AG09309 (cell line): ENCODE measurements around the gene MICAL2.

ENCODE experiments used
- DNase-seq: peaks from one replicate; pipeline ENCODE4 v3.0.0-alpha.2; 2010; ENCODE audit warnings: low read depth
- H3K4me3 ChIP-seq: 2 replicates; pipeline ENCODE4 v1.5.1; 2011; ENCODE audit warnings: mild to moderate bottlenecking, low read depth, low read length, moderate library complexity; ENCODE audit not compliant: control insufficient read depth
- TF ChIP-seq, protein P1 (sequence below): IDR thresholded peaks from 2 replicates; pipeline ENCODE4 v1.5.1; 2011; ENCODE audit warnings: mild to moderate bottlenecking, low read depth, low read length, inconsistent platforms; ENCODE audit not compliant: insufficient read depth, control insufficient read depth; ENCODE audit errors: missing control alignments

The MICAL2 gene

DNA sequence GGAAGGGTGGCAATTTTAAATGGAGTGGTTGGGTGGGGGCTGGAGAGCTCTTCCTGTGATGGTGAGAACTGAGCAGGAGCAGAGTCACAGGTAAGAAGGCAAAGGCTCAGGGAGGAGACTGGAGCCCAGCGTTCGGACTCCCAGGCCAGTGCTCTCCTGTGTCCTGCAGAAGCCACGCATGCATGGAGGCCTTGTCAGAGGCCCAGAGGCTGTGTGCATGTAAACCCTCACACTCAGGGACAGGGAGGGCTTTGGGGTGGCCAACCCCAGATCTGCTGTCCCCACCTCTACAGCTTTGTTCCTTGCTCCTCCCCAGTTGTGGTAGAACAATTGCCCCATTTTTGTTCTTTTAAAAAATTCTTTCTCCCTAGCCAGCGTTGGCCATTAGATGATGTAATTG lies 136.6 kb downstream of the MICAL2 start:
- no peak for DNase-seq
- TF ChIP-seq, protein P1, sequence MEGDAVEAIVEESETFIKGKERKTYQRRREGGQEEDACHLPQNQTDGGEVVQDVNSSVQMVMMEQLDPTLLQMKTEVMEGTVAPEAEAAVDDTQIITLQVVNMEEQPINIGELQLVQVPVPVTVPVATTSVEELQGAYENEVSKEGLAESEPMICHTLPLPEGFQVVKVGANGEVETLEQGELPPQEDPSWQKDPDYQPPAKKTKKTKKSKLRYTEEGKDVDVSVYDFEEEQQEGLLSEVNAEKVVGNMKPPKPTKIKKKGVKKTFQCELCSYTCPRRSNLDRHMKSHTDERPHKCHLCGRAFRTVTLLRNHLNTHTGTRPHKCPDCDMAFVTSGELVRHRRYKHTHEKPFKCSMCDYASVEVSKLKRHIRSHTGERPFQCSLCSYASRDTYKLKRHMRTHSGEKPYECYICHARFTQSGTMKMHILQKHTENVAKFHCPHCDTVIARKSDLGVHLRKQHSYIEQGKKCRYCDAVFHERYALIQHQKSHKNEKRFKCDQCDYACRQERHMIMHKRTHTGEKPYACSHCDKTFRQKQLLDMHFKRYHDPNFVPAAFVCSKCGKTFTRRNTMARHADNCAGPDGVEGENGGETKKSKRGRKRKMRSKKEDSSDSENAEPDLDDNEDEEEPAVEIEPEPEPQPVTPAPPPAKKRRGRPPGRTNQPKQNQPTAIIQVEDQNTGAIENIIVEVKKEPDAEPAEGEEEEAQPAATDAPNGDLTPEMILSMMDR = no peak
- no peak overlapping the region for H3K4me3 ChIP-seq

DNA sequence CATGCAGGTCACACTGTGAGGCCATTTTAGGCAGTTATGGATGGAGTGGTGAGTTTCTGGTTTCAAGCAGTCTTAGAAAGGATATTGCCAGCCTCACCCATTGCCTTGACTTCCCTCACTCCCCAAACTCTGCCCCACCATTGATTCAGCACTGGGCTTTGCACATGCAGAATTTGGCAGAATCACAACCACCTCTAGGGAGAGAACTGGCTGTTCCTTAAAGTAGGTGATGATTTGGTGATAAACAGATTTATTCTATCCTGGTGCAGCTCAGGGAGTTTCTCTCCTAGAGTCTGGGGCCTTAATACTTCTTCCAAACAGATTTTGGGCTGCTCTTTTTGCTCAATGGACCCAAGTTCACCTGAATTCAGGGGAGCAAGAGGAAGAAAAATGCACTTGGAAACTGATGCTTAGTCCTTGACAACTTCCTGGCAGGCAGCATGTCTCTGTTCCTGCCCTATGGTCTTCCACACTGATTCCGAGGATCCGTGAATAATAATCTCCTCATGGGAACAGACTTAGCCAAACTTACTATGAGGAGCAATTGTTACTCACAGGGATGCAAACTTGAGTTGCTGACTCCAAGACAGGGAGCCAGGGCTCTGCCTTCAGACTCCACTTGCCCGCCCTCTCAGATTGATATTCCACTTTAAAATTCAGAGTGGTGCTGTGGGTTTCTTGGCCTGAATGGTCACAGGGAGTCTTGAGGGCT lies 137.3 kb downstream of the MICAL2 start:
- no peak overlapping the region for H3K4me3 ChIP-seq
- no peak for DNase-seq
- TF ChIP-seq, protein P1 = no peak

DNA sequence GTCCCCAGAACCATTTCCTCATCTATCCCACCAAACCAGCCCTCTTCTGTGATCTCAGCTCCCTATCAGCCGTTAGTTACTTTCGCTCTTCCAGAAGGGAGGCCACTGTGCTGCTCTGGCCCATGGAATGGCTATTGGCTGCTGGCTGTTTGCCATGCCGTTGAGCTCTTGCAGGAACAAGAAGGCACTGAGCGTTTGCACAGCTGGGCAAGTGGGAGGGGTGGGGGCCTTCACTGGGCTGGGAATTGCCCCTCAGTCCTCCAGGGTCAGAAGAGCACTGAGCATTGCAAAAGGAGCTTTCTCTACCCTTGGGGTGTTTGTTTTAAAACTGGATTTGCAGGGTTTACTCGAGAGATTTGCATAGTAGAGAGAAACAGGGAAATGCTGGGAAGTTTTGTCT lies 137.9 kb downstream of the MICAL2 start:
- DNase-seq = no peak
- TF ChIP-seq, protein P1 = no peak
- no peak overlapping the region for H3K4me3 ChIP-seq

DNA sequence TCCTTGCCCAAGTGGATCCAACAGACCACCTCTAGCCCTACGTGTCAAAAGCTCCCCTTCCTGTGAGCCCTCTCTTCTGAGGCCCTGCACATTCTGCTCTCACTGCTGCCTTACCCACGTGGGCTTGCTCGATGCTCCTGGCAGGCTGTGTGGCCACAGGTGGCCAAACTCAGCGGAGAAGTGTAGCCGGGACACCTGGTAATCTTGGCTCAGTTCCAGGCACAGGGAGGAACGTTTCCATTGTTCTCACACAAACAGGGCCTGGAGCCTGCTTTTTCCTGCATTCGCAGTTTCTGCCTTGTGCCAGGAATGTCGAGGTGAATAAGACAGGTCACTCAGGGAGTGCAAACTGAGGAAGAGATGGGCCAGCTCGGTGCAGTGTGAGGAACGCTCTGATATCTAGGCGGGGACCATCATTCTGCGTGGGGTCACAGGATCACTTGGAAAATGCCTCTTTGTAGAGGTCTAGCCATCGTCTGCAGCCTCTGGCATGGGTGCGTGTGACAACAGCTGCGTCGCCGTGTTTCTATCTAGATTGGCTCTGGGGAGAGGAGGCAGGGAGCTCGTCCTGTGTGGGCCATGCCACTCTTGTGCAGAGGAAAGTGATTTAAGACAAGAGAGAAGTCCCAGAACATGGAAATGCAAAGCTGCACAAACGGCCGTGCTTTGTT lies 139.3 kb downstream of the MICAL2 start:
- H3K4me3 ChIP-seq = no peak overlapping the region
- DNase-seq = no peak
- TF ChIP-seq, protein P1 = no peak

DNA sequence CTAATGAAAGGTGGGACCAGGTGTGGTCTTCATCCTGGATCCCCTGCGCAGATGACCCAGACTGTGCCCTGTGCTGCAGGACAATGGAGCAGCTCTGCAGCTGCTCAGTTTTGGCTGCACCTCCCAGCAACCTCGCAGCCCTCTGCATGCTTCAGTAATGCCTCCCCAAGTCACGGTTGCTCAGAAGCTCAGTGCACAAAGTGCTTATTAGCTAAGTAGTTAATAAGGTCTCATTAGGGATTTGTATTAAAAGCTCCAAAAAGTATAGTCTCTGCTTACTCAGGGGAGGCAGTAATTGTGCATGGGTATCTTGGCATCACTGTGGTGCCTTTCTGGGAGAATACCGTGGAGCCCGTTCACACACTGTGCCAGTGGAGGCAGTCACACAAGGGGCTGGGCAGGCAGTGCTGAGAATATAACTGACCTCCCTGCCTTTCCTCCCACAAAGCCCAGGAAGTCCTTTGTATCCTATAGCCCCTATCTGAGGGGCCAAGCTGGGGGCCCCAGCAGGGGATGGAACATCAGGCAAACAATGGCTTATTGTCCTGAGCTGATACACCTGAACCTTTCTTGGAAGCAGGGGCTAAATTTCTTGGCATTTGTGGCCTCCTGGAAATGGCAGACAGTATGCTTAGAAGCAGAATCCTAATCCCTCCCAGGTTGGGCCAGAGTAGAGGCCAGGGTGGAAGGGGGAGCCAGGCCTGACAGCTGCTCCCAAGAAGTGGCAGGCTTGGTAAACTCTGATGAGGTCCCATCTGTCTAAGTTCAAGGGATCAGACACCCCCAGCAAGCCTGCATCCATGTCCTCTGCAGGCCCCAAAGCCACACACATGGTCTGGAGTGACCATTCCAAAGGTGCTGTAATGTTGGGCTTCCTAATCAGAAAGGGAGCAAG lies 141.5 kb downstream of the MICAL2 start:
- TF ChIP-seq, protein P1 = no peak
- no peak overlapping the region for H3K4me3 ChIP-seq
- no peak for DNase-seq

DNA sequence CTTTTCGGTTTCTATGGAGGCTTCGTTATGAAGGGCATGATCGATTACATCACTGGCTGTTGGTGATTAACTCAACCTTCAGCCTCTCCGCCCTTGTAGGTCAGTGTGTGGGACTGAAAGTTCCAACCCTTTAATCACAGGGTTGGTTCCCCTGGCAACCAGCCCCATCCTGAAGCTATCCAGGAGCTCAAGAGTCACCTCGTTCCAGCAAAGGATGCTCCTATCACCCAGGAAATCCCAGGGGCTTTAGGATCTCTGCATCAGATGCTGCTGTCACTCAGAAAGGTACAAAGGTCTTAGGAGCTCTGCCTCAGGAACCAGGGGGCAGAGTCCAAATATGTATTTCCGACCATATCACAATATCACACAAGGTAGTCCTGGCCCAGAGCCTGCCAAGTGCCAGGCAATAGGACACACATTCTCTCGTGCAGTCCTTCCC lies 143.5 kb downstream of the MICAL2 start:
- no peak for DNase-seq
- no peak overlapping the region for H3K4me3 ChIP-seq
- TF ChIP-seq, protein P1 = no peak
